IMR-90 (cell line): ENCODE results near the gene CATSPERZ. TPM values are rescaled to one million over a fixed set of nuclear protein-coding genes. Genes with fewer than 3 reads are reported as not detected.

ENCODE experiments used
- ATAC-seq: fragments of 200-7000 bp; cut with Tn5 transposase; 2 replicates; pipeline ENCODE4 v1.9.1; 2020; ENCODE audit warnings: low read depth, mild to moderate bottlenecking, moderate library complexity
- BruUV-seq: library from RNA; stranded (reverse); fragments of 400-500 nt; replicated peaks from 2 replicates; lab custom pipeline; 2021; lab: Mats Ljungman, UMichigan
- CTCF ChIA-PET: fragments of 300-600 bp; formaldehyde crosslinking; extraction: SDS; loops from one replicate; lab custom pipeline; 2021; ENCODE audit warnings: antibody characterized with exemption; lab: Yijun Ruan, JAX
- POLR2A ChIA-PET: fragments of 300-600 bp; sonication (Branson Sonifier 250); formaldehyde crosslinking; loops from one replicate; lab custom pipeline; 2022; ENCODE audit warnings: antibody characterized with exemption; ENCODE audit not compliant: unreplicated experiment; lab: Charles Lee
- DNase-seq: peaks from one replicate; pipeline ENCODE4 v3.0.0; 2013
- H2AFZ ChIP-seq: replicated peaks from 2 replicates; pipeline ENCODE3; 2013; ENCODE audit warnings: low read length, mild to moderate bottlenecking; ENCODE audit not compliant: poor library complexity
- H2AK5ac ChIP-seq: 2 replicates; pipeline ENCODE4 v1.6.1; 2013; ENCODE audit warnings: low read depth, low read length, inconsistent platforms
- H2AK9ac ChIP-seq: replicated peaks from 2 replicates; pipeline ENCODE3; 2013; ENCODE audit warnings: mild to moderate bottlenecking, low read depth, low read length, moderate library complexity; ENCODE audit not compliant: poor library complexity
- H2BK120ac ChIP-seq: 2 replicates; pipeline ENCODE4 v1.6.1; 2013; ENCODE audit warnings: low read depth, low read length, inconsistent platforms
- H2BK15ac ChIP-seq: 3 replicates; pipeline ENCODE4 v1.6.1; 2013; ENCODE audit warnings: low read depth, low read length, inconsistent platforms
- H2BK20ac ChIP-seq: 2 replicates; pipeline ENCODE4 v1.6.1; 2013; ENCODE audit warnings: low read depth, mild to moderate bottlenecking, inconsistent platforms, low read length, moderate library complexity
- H2BK5ac ChIP-seq: 2 replicates; pipeline ENCODE4 v1.6.1; 2013; ENCODE audit warnings: mild to moderate bottlenecking, low read depth, low read length, inconsistent platforms; ENCODE audit not compliant: poor library complexity, severe bottlenecking
- H3K14ac ChIP-seq: replicated peaks from 2 replicates; pipeline ENCODE4 v1.6.1; 2013; ENCODE audit warnings: low read depth, low read length, inconsistent platforms
- H3K18ac ChIP-seq: 2 replicates; pipeline ENCODE4 v1.6.1; 2013; ENCODE audit warnings: low read depth, low read length, control low read depth
- H3K23ac ChIP-seq: 2 replicates; pipeline ENCODE4 v1.6.1; 2013; ENCODE audit warnings: low read depth, low read length, inconsistent platforms
- H3K27ac ChIP-seq: 2 replicates; pipeline ENCODE4 v1.5.1; 2013; ENCODE audit warnings: mild to moderate bottlenecking, control low read depth, low read length; ENCODE audit not compliant: insufficient read depth
- H3K27me3 ChIP-seq: 2 replicates; pipeline ENCODE4 v1.6.1; 2013; ENCODE audit warnings: low read length; ENCODE audit not compliant: control insufficient read depth, insufficient read depth
- H3K36me3 ChIP-seq: 2 replicates; pipeline ENCODE4 v1.6.1; 2013; ENCODE audit warnings: low read length, mixed read lengths; ENCODE audit not compliant: control insufficient read depth, insufficient read depth
- H3K4ac ChIP-seq: 2 replicates; pipeline ENCODE4 v1.6.1; 2013; ENCODE audit warnings: low read depth, low read length, inconsistent platforms
- H3K4me1 ChIP-seq: 2 replicates; pipeline ENCODE4 v1.6.1; 2013; ENCODE audit warnings: low read length, mixed read lengths; ENCODE audit not compliant: control insufficient read depth, insufficient read depth
- H3K4me2 ChIP-seq: 2 replicates; pipeline ENCODE4 v1.6.1; 2013; ENCODE audit warnings: low read depth, mild to moderate bottlenecking, control low read depth, low read length, moderate library complexity
- H3K4me3 ChIP-seq: 2 replicates; pipeline ENCODE4 v1.5.1; 2013; ENCODE audit warnings: low read depth, mild to moderate bottlenecking, control low read depth, low read length, moderate library complexity; ENCODE audit not compliant: insufficient read depth
- H3K56ac ChIP-seq: 2 replicates; pipeline ENCODE4 v1.6.1; 2013; ENCODE audit warnings: low read length, inconsistent platforms; ENCODE audit not compliant: insufficient read depth; ENCODE audit errors: extremely low read depth
- H3K79me1 ChIP-seq, 2 experiments: 2 replicates each; pipeline ENCODE4 v1.6.1; 2013; ENCODE audit warnings: low read length in 2 of 2, inconsistent platforms in 1 of 2, low read depth in 1 of 2
- H3K9ac ChIP-seq: 2 replicates; pipeline ENCODE4 v1.6.1; 2013; ENCODE audit warnings: low read depth, low read length, control low read depth
- H3K9me1 ChIP-seq: 2 replicates; pipeline ENCODE4 v1.6.1; 2013; ENCODE audit warnings: low read length, inconsistent platforms; ENCODE audit not compliant: insufficient read depth
- H3K9me3 ChIP-seq: 2 replicates; pipeline ENCODE4 v1.6.1; 2013; ENCODE audit warnings: low read length; ENCODE audit not compliant: control insufficient read depth, insufficient read depth
- H4K20me1 ChIP-seq: 2 replicates; pipeline ENCODE4 v1.6.1; 2013; ENCODE audit warnings: low read length, inconsistent platforms; ENCODE audit not compliant: insufficient read depth
- H4K5ac ChIP-seq: 2 replicates; pipeline ENCODE4 v1.6.1; 2013; ENCODE audit warnings: mild to moderate bottlenecking, low read depth, low read length, control low read depth
- H4K8ac ChIP-seq, 2 experiments: 2 replicates each; pipeline ENCODE4 v1.6.1; 2013; ENCODE audit warnings: low read depth in 2 of 2, low read length in 2 of 2, control low read depth in 1 of 2, inconsistent platforms in 1 of 2
- H4K91ac ChIP-seq: 2 replicates; pipeline ENCODE4 v1.6.1; 2013; ENCODE audit warnings: low read depth, low read length, inconsistent platforms; ENCODE audit not compliant: insufficient read depth
- BHLHE40 ChIP-seq: fragments of 150-350 bp; IDR thresholded peaks from 2 replicates; pipeline ENCODE4 v1.6.1; 2016; ENCODE audit warnings: mild to moderate bottlenecking, low read depth, low read length
- CHD1 ChIP-seq: IDR thresholded peaks from 2 replicates; pipeline ENCODE4 v1.6.1; 2012; ENCODE audit warnings: low read depth, low read length, improper control_type of control experiment
- MAZ ChIP-seq: IDR thresholded peaks from 2 replicates; pipeline ENCODE4 v1.6.1; 2012; ENCODE audit warnings: low read depth, mild to moderate bottlenecking, low read length, improper control_type of control experiment, moderate library complexity, borderline replicate concordance
- NFE2L2 ChIP-seq: fragments of 150-350 bp; IDR thresholded peaks from 2 replicates; pipeline ENCODE4 v1.6.1; 2016; ENCODE audit warnings: low read depth, mild to moderate bottlenecking, low read length
- POLR2A ChIP-seq: IDR thresholded peaks from 2 replicates; pipeline ENCODE4 v1.6.1; 2012; ENCODE audit warnings: mild to moderate bottlenecking, low read depth, low read length
- RCOR1 ChIP-seq: IDR thresholded peaks from 2 replicates; pipeline ENCODE4 v1.6.1; 2012; ENCODE audit warnings: mild to moderate bottlenecking, low read length, improper control_type of control experiment; ENCODE audit not compliant: insufficient replicate concordance
- USF2 ChIP-seq: fragments of 150-350 bp; IDR thresholded peaks from 2 replicates; pipeline ENCODE4 v1.6.1; 2017; ENCODE audit warnings: mild to moderate bottlenecking, antibody characterized with exemption, low read length, low read depth
- WGBS, 2 experiments: methylation state at CpG; one replicate each; pipeline versions ENCODE4 v1.1.5 to v1.1.7; 2013; ENCODE audit warnings: missing lambda C conversion rate in 2 of 2; ENCODE audit not compliant: insufficient read length in 1 of 2; ENCODE audit errors: extremely low coverage in 2 of 2; 5-methylcytosine and 5-hydroxymethylcytosine counted together
- dilution Hi-C: fragments of 300-500 bp; cut with HindIII; formaldehyde crosslinking; loops from one replicate; pipeline ENCODE4 v1.14.3; 2018; ENCODE audit warnings: low sequenced_read_pairs; ENCODE audit not compliant: unreplicated experiment
- in situ Hi-C: fragments of 300-500 bp; cut with MboI; formaldehyde crosslinking; loops from 3 replicates; pipeline ENCODE4 v1.14.3; 2019; ENCODE audit warnings: low sequenced_read_pairs, inconsistent platforms, mixed read lengths
- intact Hi-C: fragments of 100-400 bp; cut with micrococcal nuclease; formaldehyde crosslinking; loops from 2 replicates; pipeline ENCODE4 v1.10.0; 2022
- polyA plus RNA-seq, 3 experiments: library from polyadenylated mRNA; depleted of rRNA; stranded (reverse); fragments of >200 nt; gene quantifications; 2 replicates each; pipeline ENCODE4 v1.2.3, GENCODE V29; 2012; ENCODE audit warnings: low replicate concordance in 1 of 3
- total RNA-seq: library from RNA; depleted of rRNA; stranded (reverse); fragments of >200 nt; gene quantifications from 2 replicates; pipeline ENCODE4 v1.2.3, GENCODE V29; 2012
- TF ChIP-seq, protein P1 (sequence below): conservative IDR thresholded peaks from 2 replicates; pipeline ENCODE4 v1.5.1; 2012; ENCODE audit warnings: mild to moderate bottlenecking, low read depth, low read length, improper control_type of control experiment

Gene CATSPERZ
- total and polyA plus RNA-seq, 2 of the 4 experiments (the other 2 are of a cell fraction), result not detected

GRCh38 chr11:64296830-64297698 lies 3.1 kb upstream of the CATSPERZ start:
- 4% methylated on average over 18 of the region's 34 CpGs; no CpG with 5 or more reads in 1 of the 2 experiments for WGBS, 2 experiments
- Histone ChIP-seq H3K27me3 (peaks cover 86% of the 10 kb centered on the region), H3K56ac (no peak overlapping the region)

More at GRCh38 chr11:64296830-64297698, 3.1 kb upstream of the CATSPERZ start:
- TF ChIP-seq CHD1 (no peak), BHLHE40 (peak; percentile 57; the same call in 1 of the 2 replicates), POLR2A (no peak), USF2 (no peak), NFE2L2 (no peak), RCOR1 (no peak), MAZ (no peak)
- TF ChIP-seq, protein P1, sequence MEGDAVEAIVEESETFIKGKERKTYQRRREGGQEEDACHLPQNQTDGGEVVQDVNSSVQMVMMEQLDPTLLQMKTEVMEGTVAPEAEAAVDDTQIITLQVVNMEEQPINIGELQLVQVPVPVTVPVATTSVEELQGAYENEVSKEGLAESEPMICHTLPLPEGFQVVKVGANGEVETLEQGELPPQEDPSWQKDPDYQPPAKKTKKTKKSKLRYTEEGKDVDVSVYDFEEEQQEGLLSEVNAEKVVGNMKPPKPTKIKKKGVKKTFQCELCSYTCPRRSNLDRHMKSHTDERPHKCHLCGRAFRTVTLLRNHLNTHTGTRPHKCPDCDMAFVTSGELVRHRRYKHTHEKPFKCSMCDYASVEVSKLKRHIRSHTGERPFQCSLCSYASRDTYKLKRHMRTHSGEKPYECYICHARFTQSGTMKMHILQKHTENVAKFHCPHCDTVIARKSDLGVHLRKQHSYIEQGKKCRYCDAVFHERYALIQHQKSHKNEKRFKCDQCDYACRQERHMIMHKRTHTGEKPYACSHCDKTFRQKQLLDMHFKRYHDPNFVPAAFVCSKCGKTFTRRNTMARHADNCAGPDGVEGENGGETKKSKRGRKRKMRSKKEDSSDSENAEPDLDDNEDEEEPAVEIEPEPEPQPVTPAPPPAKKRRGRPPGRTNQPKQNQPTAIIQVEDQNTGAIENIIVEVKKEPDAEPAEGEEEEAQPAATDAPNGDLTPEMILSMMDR, result no peak
- H3K14ac ChIP-seq, result no peak overlapping the region
- intact Hi-C loops, result no loop called here
- no TSS peak for BruUV-seq
- no peak overlapping the region for H4K91ac ChIP-seq
- dilution Hi-C loops, result no loop called here
- no peaks in the 10 kb centered on the region for H3K36me3 ChIP-seq
- H2BK5ac ChIP-seq, result no peak overlapping the region
- ChIA-PET POLR2A (no interaction called here), CTCF (no interaction called here)
- H2BK120ac ChIP-seq, result no peak overlapping the region
- no peaks in the 10 kb centered on the region for H3K9me1 ChIP-seq
- no peak overlapping the region for H3K23ac ChIP-seq
- no peaks in the 10 kb centered on the region for H3K79me1 ChIP-seq
- H3K9me3 ChIP-seq, result no peaks in the 10 kb centered on the region
- H2AFZ ChIP-seq, result peak overlapping the region; percentile 29
- no peak overlapping the region for H3K18ac ChIP-seq
- no peak overlapping the region for H2BK20ac ChIP-seq
- no peak overlapping the region for H3K4ac ChIP-seq
- H3K27ac ChIP-seq, result no peak overlapping the region
- no peak overlapping the region for H2AK9ac ChIP-seq
- ATAC-seq (no peak), DNase-seq (no peak)
- H3K4me3 ChIP-seq, result no peak overlapping the region
- no peak overlapping the region for H2BK15ac ChIP-seq
- no peak overlapping the region for H3K4me2 ChIP-seq
- H4K5ac ChIP-seq, result no peak overlapping the region
- H2AK5ac ChIP-seq, result no peak overlapping the region
- in situ Hi-C loops, result no loop called here
- H3K9ac ChIP-seq, result no peak overlapping the region
- peaks cover 4% of the 10 kb centered on the region; the same call in 1 of the 2 replicates for H4K20me1 ChIP-seq
- peaks cover 5% of the 10 kb centered on the region for H3K4me1 ChIP-seq
- H4K8ac ChIP-seq, result no peak overlapping the region
